ENCODE measurements around the gene ACOT7. TPM values are rescaled to one million over a fixed set of nuclear protein-coding genes. Genes with fewer than 3 reads are reported as not detected.

The ACOT7 gene
- total and polyA plus RNA-seq, 2 donors, result 14.2 to 22.2 TPM

DNA sequence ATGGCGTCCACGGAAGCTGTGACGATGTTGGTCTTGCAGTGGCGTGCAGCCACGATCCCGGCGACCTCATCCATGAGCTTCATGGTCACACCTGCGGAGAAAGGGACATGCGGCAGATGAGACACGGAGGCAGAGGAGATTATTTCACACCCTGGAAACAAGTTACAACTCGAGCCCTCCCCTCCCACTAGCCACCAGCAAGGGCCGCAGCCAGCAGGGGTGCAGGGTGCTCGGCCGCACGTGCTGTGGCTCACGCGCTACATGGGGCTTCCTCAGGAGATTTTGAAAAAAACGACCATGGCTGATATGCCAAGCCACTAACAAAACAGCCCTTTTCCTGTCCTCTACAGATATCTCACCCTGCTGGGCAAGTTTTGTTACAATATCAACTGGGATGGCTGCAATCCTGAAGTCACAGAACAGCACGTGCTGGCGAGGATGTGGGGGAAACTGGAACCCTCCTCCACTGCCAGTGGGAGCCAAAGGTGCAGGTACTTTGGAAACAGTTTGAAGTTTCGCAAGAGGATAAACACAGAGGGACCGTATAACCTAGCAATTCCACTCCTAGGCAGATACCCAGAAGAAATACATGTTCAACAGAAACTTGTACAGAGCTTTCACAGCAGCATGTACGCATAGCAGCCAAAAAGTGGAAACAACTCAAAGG, 98.5 kb downstream of the ACOT7 start:
- Histone ChIP-seq H3K4me1 (ENCODE audit: control insufficient read depth in 2 of 2, insufficient read depth in 2 of 2, low read length in 2 of 2) (peaks cover 0 to 7% of the 10 kb centered on the region in 2 donors), H3K36me3 (ENCODE audit: control insufficient read depth in 2 of 2, insufficient read depth in 2 of 2, low read length in 1 of 2) (peaks cover 3 to 25% of the 10 kb centered on the region in 2 donors), H3K27ac (ENCODE audit: low read depth in 1 of 2, low read length in 1 of 2) (peak overlapping the region in 1 of 2 donors; percentile 20), H3K27me3 (ENCODE audit: control insufficient read depth in 2 of 2, insufficient read depth in 1 of 2, low read length in 1 of 2) (no peaks in the 10 kb centered on the region), H3K9me3 (ENCODE audit: control insufficient read depth in 2 of 2, insufficient read depth in 1 of 2, low read length in 1 of 2) (peaks cover 0 to 1% of the 10 kb centered on the region in 2 donors), H3K4me3 (ENCODE audit: low read length in 2 of 2) (no peak overlapping the region)
- WGBS, result 93% methylated on average over 23 of the region's 23 CpGs
- no peak for DNase-seq (ENCODE audit: low read depth in 6 of 9, low spot score in 9 of 9)

DNA sequence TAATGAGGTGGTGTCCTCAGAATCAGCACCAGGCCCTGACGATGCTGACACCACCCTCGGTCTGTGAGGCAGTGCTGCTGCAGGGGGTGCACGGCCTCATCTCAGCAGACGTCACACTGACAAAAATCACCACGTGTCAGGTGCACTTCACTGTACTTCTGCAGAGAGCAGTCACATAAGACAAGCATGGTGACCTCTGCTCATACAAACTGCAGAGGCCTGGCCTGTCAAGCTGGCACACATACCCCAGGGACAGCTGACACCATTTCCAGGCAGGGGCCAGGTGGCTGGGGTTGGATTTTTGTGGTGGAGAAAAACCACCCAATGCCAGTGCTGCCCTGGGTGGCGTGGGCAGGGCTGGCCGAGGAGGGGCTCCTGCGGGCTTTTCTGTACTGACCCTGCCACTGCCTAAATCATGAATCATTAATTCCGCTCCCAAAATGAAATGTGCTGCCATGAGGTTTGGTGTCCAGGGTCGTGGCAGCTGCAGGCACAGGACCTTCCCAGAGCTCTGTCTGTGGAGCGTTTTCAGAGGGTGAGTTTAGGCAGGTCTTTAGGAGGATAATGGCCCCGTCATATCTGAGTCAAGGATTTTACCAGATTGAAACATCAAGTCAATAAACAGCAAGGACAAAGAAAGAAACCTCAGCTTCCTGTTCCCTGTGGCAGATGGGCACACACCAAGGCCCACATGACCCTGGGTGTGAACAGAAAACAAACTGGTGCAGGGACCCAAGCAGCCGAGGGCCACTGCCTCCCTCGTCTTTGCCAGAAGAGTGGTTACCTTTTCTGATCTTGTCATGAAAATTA, 99.3 kb downstream of the ACOT7 start:
- H3K4me1 ChIP-seq (ENCODE audit: control insufficient read depth in 2 of 2, insufficient read depth in 2 of 2, low read length in 2 of 2), result peaks cover 0 to 7% of the 10 kb centered on the region in 2 donors
- DNase-seq (ENCODE audit: low read depth in 6 of 9, low spot score in 9 of 9), result no peak
- H3K9me3 ChIP-seq (ENCODE audit: control insufficient read depth in 2 of 2, insufficient read depth in 1 of 2, low read length in 1 of 2), result peaks cover 0 to 1% of the 10 kb centered on the region in 2 donors
- no peak overlapping the region for H3K4me3 ChIP-seq (ENCODE audit: low read length in 2 of 2)
- peak overlapping the region in 1 of 2 donors; percentile 20 for H3K27ac ChIP-seq (ENCODE audit: low read depth in 1 of 2, low read length in 1 of 2)
- H3K27me3 ChIP-seq (ENCODE audit: control insufficient read depth in 2 of 2, insufficient read depth in 1 of 2, low read length in 1 of 2), result no peaks in the 10 kb centered on the region
- WGBS, result 85% methylated on average over 14 of the region's 14 CpGs
- peaks cover 3 to 20% of the 10 kb centered on the region in 2 donors for H3K36me3 ChIP-seq (ENCODE audit: control insufficient read depth in 2 of 2, insufficient read depth in 2 of 2, low read length in 1 of 2)

DNA sequence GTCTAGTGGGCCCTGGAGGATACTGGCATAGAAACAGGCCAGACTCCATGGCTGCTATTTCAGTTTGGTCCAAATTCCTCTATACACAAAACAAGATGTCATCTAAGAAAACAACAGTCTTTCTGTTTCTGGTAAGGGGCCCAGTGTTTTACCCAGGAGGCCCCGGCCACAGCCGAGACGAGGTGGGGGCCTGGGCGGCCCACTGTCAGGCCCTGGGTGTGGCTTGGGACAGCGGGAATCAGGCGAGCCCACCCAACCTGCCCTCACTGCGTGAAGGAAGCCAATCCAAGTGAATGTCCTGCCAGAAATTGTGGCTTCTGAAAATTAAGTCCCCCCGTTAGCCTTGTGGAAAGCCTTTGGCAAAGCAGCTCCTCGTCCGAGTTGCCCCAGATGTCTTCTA, 101.5 kb downstream of the ACOT7 start:
- H3K4me1 ChIP-seq (ENCODE audit: control insufficient read depth in 2 of 2, insufficient read depth in 2 of 2, low read length in 2 of 2), result peaks cover 0 to 7% of the 10 kb centered on the region in 2 donors
- 97% methylated on average over 10 of the region's 10 CpGs for WGBS
- no peak overlapping the region for H3K27ac ChIP-seq (ENCODE audit: low read depth in 1 of 2, low read length in 1 of 2)
- peaks cover 3 to 22% of the 10 kb centered on the region in 2 donors for H3K36me3 ChIP-seq (ENCODE audit: control insufficient read depth in 2 of 2, insufficient read depth in 2 of 2, low read length in 1 of 2)
- peaks cover 0 to 1% of the 10 kb centered on the region in 2 donors for H3K9me3 ChIP-seq (ENCODE audit: control insufficient read depth in 2 of 2, insufficient read depth in 1 of 2, low read length in 1 of 2)
- no peak overlapping the region for H3K4me3 ChIP-seq (ENCODE audit: low read length in 2 of 2)
- no peak for DNase-seq (ENCODE audit: low read depth in 6 of 9, low spot score in 9 of 9)
- no peaks in the 10 kb centered on the region for H3K27me3 ChIP-seq (ENCODE audit: control insufficient read depth in 2 of 2, insufficient read depth in 1 of 2, low read length in 1 of 2)

DNA sequence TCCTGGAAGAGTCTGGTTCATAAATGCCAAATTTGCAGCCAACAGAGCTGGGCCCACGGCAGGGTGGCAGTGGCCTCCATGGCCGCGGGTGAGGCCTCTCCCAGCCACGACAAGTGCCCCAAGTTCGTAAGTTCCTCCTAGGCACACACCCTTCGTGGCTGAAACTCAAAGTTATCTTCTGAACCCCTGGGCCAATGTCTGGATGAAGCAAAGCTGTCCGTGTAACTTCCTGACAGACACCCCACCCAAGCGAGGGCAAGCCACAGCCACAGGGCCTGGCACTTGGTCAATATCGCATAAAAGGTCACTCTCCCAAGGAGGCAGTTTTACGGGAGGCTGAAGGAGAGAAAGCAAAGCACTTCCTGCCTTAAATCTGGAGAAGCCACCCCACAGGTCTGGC, 104.9 kb downstream of the ACOT7 start:
- no peaks in the 10 kb centered on the region for H3K4me1 ChIP-seq (ENCODE audit: control insufficient read depth in 2 of 2, insufficient read depth in 2 of 2, low read length in 2 of 2)
- 95% methylated on average over 10 of the region's 10 CpGs for WGBS
- H3K27me3 ChIP-seq (ENCODE audit: control insufficient read depth in 2 of 2, insufficient read depth in 1 of 2, low read length in 1 of 2), result no peaks in the 10 kb centered on the region
- H3K36me3 ChIP-seq (ENCODE audit: control insufficient read depth in 2 of 2, insufficient read depth in 2 of 2, low read length in 1 of 2), result peaks cover 3 to 14% of the 10 kb centered on the region in 2 donors
- peaks cover 0 to 1% of the 10 kb centered on the region in 2 donors for H3K9me3 ChIP-seq (ENCODE audit: control insufficient read depth in 2 of 2, insufficient read depth in 1 of 2, low read length in 1 of 2)
- no peak overlapping the region for H3K4me3 ChIP-seq (ENCODE audit: low read length in 2 of 2)
- no peak for DNase-seq (ENCODE audit: low read depth in 6 of 9, low spot score in 9 of 9)
- no peak overlapping the region for H3K27ac ChIP-seq (ENCODE audit: low read depth in 1 of 2, low read length in 1 of 2)

DNA sequence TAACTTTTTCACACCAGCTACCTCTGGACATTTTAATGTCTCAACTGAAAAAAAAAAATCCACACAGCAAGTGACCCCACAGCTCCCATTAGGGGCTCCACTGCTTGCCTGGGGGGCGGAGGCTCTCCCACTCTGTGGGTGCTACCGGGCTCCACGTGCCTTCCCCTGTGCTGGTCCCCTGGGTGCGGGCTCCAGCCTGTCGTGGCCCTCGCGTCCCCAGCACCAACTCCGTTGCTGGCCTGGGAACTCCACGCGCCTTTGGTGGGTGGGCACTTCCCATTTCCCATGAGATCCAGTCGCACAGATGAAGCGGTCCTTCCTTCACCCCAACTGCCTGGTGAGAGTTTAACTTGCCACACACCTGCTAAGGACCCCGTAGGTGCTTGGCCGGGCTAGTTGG, 105.5 kb downstream of the ACOT7 start:
- Histone ChIP-seq H3K27me3 (ENCODE audit: control insufficient read depth in 2 of 2, insufficient read depth in 1 of 2, low read length in 1 of 2) (no peaks in the 10 kb centered on the region), H3K27ac (ENCODE audit: low read depth in 1 of 2, low read length in 1 of 2) (no peak overlapping the region), H3K4me3 (ENCODE audit: low read length in 2 of 2) (no peak overlapping the region), H3K9me3 (ENCODE audit: control insufficient read depth in 2 of 2, insufficient read depth in 1 of 2, low read length in 1 of 2) (peaks cover 0 to 1% of the 10 kb centered on the region in 2 donors), H3K4me1 (ENCODE audit: control insufficient read depth in 2 of 2, insufficient read depth in 2 of 2, low read length in 2 of 2) (no peaks in the 10 kb centered on the region), H3K36me3 (ENCODE audit: control insufficient read depth in 2 of 2, insufficient read depth in 2 of 2, low read length in 1 of 2) (peaks cover 0 to 10% of the 10 kb centered on the region in 2 donors)
- no peak for DNase-seq (ENCODE audit: low read depth in 6 of 9, low spot score in 9 of 9)
- 98% methylated on average over 14 of the region's 14 CpGs for WGBS

DNA sequence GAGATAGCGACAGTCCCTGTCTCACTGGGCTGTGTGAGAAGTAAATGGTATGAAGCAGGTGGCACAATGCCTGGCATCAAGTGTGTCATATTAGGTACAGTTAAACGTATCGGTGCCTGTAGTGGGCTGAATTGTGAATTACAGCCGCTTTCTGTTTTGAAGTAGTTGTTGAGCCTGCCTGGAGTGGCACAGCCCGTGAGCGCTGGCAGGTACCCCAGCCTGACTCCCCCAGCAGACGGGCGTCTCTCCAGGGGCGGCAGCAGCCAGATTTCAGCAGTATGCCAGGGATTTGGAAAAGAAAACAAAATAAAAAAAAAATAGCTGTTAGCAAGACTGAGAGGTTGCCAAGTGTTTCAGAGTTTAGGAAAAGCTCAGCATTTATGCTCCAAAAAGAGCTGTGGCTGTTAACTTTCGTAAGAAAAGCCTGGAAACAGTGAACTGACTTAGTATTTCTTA, 106.1 kb downstream of the ACOT7 start:
- H3K4me3 ChIP-seq (ENCODE audit: low read length in 2 of 2), result no peak overlapping the region
- no peak overlapping the region for H3K27ac ChIP-seq (ENCODE audit: low read depth in 1 of 2, low read length in 1 of 2)
- H3K4me1 ChIP-seq (ENCODE audit: control insufficient read depth in 2 of 2, insufficient read depth in 2 of 2, low read length in 2 of 2), result no peaks in the 10 kb centered on the region
- H3K27me3 ChIP-seq (ENCODE audit: control insufficient read depth in 2 of 2, insufficient read depth in 1 of 2, low read length in 1 of 2), result no peaks in the 10 kb centered on the region
- 97% methylated on average over 10 of the region's 10 CpGs for WGBS
- peaks cover 0 to 1% of the 10 kb centered on the region in 2 donors for H3K9me3 ChIP-seq (ENCODE audit: control insufficient read depth in 2 of 2, insufficient read depth in 1 of 2, low read length in 1 of 2)
- DNase-seq (ENCODE audit: low read depth in 6 of 9, low spot score in 9 of 9), result no peak
- peaks cover 0 to 10% of the 10 kb centered on the region in 2 donors for H3K36me3 ChIP-seq (ENCODE audit: control insufficient read depth in 2 of 2, insufficient read depth in 2 of 2, low read length in 1 of 2)

DNA sequence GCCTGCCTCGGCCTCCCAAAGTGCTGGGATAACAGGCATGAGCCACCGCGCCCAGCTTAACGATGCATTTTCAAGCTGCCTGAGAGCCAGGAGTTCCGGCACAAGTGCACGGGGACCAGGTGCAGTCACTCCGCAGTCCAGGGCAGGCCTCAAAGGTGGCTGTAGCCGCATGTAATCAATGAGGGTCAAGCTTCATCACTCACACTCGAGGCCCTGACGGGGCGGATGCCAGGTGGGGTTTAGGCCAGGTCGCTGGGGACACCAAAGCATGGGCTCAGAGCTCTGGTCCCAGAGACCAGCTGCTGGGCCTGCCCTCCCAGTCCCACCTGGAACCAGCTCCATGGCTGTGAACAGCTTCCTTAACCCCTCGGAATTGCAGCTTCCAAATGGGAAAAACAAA, 106.5 kb downstream of the ACOT7 start:
- H3K9me3 ChIP-seq (ENCODE audit: control insufficient read depth in 2 of 2, insufficient read depth in 1 of 2, low read length in 1 of 2), result peaks cover 0 to 1% of the 10 kb centered on the region in 2 donors
- no peaks in the 10 kb centered on the region for H3K27me3 ChIP-seq (ENCODE audit: control insufficient read depth in 2 of 2, insufficient read depth in 1 of 2, low read length in 1 of 2)
- WGBS, result 90% methylated on average over 13 of the region's 13 CpGs
- H3K4me3 ChIP-seq (ENCODE audit: low read length in 2 of 2), result no peak overlapping the region
- peaks cover 0 to 8% of the 10 kb centered on the region in 2 donors for H3K36me3 ChIP-seq (ENCODE audit: control insufficient read depth in 2 of 2, insufficient read depth in 2 of 2, low read length in 1 of 2)
- no peaks in the 10 kb centered on the region for H3K4me1 ChIP-seq (ENCODE audit: control insufficient read depth in 2 of 2, insufficient read depth in 2 of 2, low read length in 2 of 2)
- no peak for DNase-seq (ENCODE audit: low read depth in 6 of 9, low spot score in 9 of 9)
- no peak overlapping the region for H3K27ac ChIP-seq (ENCODE audit: low read depth in 1 of 2, low read length in 1 of 2)

DNA sequence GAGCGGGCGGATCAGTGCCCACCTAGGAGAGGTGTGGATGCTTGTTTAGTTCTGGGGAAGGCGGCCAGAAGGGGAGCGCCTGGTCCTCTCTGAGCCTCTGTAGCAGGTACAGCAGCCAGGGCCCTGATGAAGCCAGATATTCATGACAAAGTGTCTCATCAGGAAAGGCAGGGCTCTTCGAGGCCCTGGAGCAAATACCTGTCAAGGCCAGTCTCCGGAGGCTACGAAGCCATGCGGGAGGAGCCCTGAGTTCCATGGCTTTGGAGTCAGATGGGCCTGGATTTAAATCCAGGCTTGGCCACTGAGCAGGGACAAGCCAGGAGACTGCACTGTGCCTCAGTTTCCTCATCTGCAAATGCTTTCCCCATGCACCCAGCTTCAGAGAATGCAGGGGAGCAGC, 107.3 kb downstream of the ACOT7 start:
- DNase-seq (ENCODE audit: low read depth in 6 of 9, low spot score in 9 of 9), result no peak
- peaks cover 0 to 1% of the 10 kb centered on the region in 2 donors for H3K9me3 ChIP-seq (ENCODE audit: control insufficient read depth in 2 of 2, insufficient read depth in 1 of 2, low read length in 1 of 2)
- no peak overlapping the region for H3K4me3 ChIP-seq (ENCODE audit: low read length in 2 of 2)
- no peak overlapping the region for H3K27ac ChIP-seq (ENCODE audit: low read depth in 1 of 2, low read length in 1 of 2)
- H3K36me3 ChIP-seq (ENCODE audit: control insufficient read depth in 2 of 2, insufficient read depth in 2 of 2, low read length in 1 of 2), result peaks cover 0 to 4% of the 10 kb centered on the region in 2 donors
- H3K4me1 ChIP-seq (ENCODE audit: control insufficient read depth in 2 of 2, insufficient read depth in 2 of 2, low read length in 2 of 2), result no peaks in the 10 kb centered on the region
- 97% methylated on average over 8 of the region's 8 CpGs for WGBS
- H3K27me3 ChIP-seq (ENCODE audit: control insufficient read depth in 2 of 2, insufficient read depth in 1 of 2, low read length in 1 of 2), result no peaks in the 10 kb centered on the region

DNA sequence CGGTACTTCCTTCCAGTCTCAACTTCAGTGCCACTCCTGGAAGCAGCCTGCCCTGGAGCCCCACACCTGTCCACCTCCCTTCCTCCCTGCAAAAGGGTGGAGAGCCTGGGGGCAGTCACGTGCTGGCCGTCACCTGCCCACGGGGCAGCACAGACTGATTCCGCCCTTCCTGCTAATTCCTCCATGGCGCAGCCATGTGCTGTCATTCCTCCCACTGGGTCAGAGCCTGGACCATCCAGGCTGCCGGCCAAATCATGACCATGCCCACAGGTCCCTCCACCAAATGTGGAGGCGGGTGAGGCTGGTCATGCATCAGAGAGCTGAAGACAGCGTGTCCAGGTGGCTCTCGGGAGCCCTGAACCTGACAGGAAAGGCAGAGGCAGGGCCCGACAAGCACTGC, 108.2 kb downstream of the ACOT7 start:
- no peak for DNase-seq (ENCODE audit: low read depth in 6 of 9, low spot score in 9 of 9)
- H3K27me3 ChIP-seq (ENCODE audit: control insufficient read depth in 2 of 2, insufficient read depth in 1 of 2, low read length in 1 of 2), result no peaks in the 10 kb centered on the region
- 96% methylated on average over 11 of the region's 11 CpGs for WGBS
- no peak overlapping the region for H3K4me3 ChIP-seq (ENCODE audit: low read length in 2 of 2)
- H3K4me1 ChIP-seq (ENCODE audit: control insufficient read depth in 2 of 2, insufficient read depth in 2 of 2, low read length in 2 of 2), result no peaks in the 10 kb centered on the region
- no peak overlapping the region for H3K27ac ChIP-seq (ENCODE audit: low read depth in 1 of 2, low read length in 1 of 2)
- H3K36me3 ChIP-seq (ENCODE audit: control insufficient read depth in 2 of 2, insufficient read depth in 2 of 2, low read length in 1 of 2), result peaks cover 0 to 11% of the 10 kb centered on the region in 2 donors
- H3K9me3 ChIP-seq (ENCODE audit: control insufficient read depth in 2 of 2, insufficient read depth in 1 of 2, low read length in 1 of 2), result no peaks in the 10 kb centered on the region
